SKM-1 treated with dmso at 0.1 percent for 144 hours (cell line): ENCODE results near the gene SOBP.
A peak's percentile ranks its signal among the peaks of the same experiment; 100 is the strongest.
"Not testable (repeated sequence)": the region's sequence is repeated elsewhere in the genome, so short reads cannot be mapped to it uniquely, and the experiment has no call there.

Experiments used
- DNase-seq: peaks from one replicate; lab custom pipeline; 2025; ENCODE audit not compliant: unreplicated experiment; lab: John Stamatoyannopoulos, UW

The SOBP gene, protein sequence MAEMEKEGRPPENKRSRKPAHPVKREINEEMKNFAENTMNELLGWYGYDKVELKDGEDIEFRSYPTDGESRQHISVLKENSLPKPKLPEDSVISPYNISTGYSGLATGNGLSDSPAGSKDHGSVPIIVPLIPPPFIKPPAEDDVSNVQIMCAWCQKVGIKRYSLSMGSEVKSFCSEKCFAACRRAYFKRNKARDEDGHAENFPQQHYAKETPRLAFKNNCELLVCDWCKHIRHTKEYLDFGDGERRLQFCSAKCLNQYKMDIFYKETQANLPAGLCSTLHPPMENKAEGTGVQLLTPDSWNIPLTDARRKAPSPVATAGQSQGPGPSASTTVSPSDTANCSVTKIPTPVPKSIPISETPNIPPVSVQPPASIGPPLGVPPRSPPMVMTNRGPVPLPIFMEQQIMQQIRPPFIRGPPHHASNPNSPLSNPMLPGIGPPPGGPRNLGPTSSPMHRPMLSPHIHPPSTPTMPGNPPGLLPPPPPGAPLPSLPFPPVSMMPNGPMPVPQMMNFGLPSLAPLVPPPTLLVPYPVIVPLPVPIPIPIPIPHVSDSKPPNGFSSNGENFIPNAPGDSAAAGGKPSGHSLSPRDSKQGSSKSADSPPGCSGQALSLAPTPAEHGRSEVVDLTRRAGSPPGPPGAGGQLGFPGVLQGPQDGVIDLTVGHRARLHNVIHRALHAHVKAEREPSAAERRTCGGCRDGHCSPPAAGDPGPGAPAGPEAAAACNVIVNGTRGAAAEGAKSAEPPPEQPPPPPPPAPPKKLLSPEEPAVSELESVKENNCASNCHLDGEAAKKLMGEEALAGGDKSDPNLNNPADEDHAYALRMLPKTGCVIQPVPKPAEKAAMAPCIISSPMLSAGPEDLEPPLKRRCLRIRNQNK

GRCh38 chr6:107489636-107490565 lies at the start of gene SOBP:
SOBP (plus strand) TSS chr6:107490117; CDS start chr6:107490617, 500 bp downstream.
- DNase-seq = peak; percentile 25

- DNase-seq = no peak
Observed at GRCh38 chr6:107440936-107441335, 49.0 kb upstream of the SOBP start.

GRCh38 chr6:107441682-107442081 lies 48.2 kb upstream of the SOBP start:
- no peak for DNase-seq

DNA sequence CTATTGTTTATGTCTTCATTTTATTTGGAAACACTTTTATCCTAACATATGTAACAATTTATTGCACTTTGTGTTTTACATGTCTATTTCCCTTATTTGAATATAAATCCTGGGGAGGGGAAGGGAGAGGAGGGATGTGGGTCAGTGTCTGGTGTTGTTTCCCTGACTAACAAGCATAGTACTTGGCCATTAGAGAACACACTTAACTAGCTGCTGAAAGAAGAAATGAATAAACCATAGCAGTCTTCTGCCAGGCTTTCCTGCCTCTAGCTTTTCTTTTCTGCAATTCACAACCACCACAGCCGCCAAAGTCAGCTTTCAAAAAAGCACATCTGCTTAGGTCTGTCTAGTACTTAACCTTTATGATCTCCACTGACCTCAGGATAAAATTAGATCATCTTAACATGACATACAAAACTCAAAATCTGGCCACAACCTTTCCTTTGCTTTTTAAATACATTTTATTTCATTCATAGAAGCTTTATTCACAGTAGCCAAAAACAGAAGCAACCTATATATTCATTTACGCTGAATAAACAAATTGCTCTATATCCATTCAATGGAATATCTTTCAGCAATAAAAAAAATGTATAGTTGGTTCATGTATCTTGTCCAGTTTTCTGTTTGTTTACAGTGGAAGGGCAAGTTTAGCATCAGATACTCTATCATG lies 46.8 kb upstream of the SOBP start:
- no peak for DNase-seq

GRCh38 chr6:107443608-107444267 lies 46.2 kb upstream of the SOBP start:
- no peak for DNase-seq

- no peak for DNase-seq
Observed at GRCh38 chr6:107444277-107444676, 45.6 kb upstream of the SOBP start.

DNA sequence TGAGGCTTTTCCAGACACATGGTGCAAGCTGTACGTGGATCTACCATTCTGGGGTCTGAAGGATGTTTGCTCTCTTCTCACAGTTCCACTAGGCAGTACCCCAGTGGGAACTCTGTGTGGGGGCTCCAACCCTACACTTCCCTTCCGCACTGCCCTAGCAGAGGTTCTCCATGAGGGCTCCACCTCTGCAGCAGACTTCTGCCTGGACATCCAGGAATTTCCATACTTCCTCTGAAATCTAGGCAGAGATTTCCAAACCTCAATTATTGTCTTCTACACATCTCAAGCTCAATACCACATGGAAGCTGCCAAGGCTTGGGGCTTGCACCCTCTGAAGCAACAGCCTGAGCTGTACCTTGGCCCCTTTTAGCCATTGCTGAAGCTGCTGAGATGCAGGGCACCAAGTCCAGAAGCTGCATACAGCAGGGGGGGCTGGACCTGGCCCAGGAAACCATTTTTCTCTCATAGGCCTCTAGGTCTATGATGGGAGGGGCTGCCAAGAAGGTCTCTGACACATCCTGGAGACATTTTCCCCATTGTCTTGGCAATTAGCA lies 42.2 kb upstream of the SOBP start:
- DNase-seq = no peak

- DNase-seq = no peak
Observed at GRCh38 chr6:107448776-107449175, 41.1 kb upstream of the SOBP start.

GRCh38 chr6:107458672-107459282 lies 31.1 kb upstream of the SOBP start:
- DNase-seq = no peak

GRCh38 chr6:107459283-107460082 lies 30.4 kb upstream of the SOBP start, which contains the start of gene PDSS2:
PDSS2 (minus strand) TSS chr6:107459564; CDS start chr6:107459285, 279 bp downstream.
- peak; percentile 96 for DNase-seq

GRCh38 chr6:107460083-107460631 lies 29.8 kb upstream of the SOBP start:
- DNase-seq = peak; percentile 69

DNA sequence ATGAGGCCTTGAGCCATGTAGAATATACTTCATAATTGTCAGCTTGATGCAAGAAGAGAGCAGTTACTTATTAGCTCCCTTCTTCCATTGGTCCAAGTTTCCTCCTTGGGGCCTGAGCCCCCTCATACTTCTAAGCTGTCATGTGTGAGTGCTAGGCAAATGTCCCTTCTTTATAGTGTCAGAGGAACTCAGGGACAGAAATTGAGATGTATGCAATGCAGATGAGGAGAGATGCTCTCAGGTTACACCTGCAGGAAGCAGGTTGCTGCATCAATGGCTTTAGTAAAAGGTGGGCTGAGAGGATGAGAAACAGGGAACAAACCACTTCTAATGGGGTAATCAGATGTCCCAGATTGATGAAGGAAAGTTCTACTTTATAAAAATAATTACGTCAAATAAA lies 23.9 kb upstream of the SOBP start:
- DNase-seq = no peak

- DNase-seq = no peak
Observed at GRCh38 chr6:107470364-107470763, 19.6 kb upstream of the SOBP start.

DNA sequence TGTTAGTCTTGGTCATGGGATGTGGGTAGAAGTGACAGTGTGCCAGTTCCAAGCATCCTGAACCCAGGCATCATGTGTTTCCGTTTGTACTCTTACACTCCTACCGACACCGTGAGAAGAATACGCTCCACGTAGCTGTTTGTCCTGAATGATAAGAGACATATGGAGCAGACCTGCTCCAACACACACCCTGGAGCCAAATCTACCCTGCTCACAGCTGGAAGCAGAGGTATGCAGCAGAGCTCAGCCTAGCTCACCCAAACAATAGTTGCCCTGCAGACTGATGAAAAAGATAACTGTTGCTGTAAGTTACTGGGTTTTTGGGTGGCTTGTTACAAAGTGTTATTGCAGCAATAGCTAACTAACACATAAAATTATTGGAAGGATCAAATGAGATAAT lies 16.3 kb upstream of the SOBP start:
- DNase-seq = no peak

DNA sequence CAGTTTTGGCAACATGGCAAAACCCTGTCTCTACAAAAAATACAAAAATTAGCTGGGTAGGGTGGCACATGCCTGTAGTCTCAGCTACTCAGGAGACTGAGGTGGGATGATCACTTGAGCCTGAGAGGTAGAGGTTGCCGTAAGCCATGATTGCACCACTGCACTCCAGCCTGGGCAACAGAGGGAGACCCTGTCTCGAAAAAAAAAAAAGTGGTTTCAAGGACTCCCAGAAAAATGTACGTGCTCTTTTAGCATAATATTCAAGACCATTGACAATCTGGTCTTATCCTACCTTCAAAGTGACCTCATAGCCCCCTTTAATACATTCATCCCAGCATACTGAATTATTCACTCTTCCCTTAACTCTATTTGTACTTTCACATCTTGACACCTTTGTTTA lies 14.6 kb upstream of the SOBP start:
- not testable (repeated sequence) for DNase-seq

GRCh38 chr6:107475826-107476225 lies 14.1 kb upstream of the SOBP start:
- DNase-seq = not testable (repeated sequence)

- no peak for DNase-seq
Observed at GRCh38 chr6:107479089-107479690, 10.7 kb upstream of the SOBP start.
